GM21786 (cell line): ENCODE measurements around the gene TCF25.
"Not testable (repeated sequence)": the region's sequence is repeated elsewhere in the genome, so short reads cannot be mapped to it uniquely, and the experiment has no call there.

Source experiments
- ATAC-seq: cut with Tn5 transposase; IDR thresholded peaks from one replicate; pipeline ENCODE4 v1.9.1; 2021; ENCODE audit not compliant: unreplicated experiment

TCF25 gene

DNA sequence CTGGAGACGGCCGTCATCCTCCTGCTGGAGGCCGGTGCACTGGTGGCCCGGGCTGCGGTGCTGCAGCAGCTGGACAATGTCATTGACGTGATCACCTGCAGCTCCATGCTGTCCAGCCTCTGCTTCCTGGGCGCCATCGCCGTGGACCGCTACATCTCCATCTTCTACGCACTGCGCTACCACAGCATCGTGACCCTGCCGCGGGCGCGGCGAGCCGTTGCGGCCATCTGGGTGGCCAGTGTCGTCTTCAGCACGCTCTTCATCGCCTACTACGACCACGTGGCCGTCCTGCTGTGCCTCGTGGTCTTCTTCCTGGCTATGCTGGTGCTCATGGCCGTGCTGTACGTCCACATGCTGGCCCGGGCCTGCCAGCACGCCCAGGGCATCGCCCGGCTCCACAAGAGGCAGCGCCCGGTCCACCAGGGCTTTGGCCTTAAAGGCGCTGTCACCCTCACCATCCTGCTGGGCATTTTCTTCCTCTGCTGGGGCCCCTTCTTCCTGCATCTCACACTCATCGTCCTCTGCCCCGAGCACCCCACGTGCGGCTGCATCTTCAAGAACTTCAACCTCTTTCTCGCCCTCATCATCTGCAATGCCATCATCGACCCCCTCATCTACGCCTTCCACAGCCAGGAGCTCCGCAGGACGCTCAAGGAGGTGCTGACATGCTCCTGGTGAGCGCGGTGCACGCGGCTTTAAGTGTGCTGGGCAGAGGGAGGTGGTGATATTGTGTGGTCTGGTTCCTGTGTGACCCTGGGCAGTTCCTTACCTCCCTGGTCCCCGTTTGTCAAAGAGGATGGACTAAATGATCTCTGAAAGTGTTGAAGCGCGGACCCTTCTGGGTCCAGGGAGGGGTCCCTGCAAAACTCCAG, 46.4 kb downstream of the TCF25 start:
- ATAC-seq, result no peak

DNA sequence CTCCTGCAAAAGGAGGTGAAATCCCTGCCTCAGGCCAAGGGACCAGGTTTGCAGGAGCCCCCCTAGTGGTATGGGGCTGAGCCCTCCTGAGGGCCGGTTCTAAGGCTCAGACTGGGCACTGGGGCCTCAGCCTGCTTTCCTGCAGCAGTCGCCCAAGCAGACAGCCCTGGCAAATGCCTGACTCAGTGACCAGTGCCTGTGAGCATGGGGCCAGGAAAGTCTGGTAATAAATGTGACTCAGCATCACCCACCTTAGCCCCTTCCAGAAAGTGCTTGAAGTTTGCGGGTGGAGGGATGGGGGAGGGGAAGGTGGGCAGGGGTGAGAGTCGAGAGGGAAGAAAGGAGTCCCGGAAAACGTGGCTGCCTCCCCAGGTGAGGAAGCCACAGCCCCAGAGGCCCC, 47.3 kb downstream of the TCF25 start:
- ATAC-seq, result no peak

DNA sequence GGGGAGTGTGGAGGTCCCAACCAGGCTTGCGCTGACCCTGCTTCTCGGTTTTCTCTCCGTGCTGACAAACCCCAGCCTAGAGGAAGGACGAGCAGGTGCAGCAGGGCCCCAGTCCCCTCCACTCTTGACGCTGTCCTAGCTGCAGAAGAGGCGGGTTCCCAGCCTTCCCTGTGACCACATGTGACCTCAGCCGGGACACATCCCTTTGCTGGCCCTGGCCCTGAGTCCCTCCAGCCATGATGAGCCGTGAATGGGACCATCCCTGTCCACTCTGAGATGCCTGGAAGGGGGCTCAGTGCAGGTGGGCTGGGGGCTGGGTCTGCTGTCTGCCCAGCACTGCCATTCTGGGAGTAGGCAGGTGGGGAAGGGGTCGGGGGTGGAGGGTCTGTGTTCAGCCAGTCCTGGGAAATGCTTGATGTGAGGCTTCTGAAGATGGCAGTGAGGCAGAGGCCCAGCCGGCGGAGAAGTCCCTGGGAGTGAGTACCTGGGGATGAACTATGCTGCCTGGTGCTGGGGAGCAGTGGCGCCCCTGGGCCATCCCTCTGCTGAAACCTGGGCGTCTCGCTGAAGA, 47.8 kb downstream of the TCF25 start:
- no peak for ATAC-seq

DNA sequence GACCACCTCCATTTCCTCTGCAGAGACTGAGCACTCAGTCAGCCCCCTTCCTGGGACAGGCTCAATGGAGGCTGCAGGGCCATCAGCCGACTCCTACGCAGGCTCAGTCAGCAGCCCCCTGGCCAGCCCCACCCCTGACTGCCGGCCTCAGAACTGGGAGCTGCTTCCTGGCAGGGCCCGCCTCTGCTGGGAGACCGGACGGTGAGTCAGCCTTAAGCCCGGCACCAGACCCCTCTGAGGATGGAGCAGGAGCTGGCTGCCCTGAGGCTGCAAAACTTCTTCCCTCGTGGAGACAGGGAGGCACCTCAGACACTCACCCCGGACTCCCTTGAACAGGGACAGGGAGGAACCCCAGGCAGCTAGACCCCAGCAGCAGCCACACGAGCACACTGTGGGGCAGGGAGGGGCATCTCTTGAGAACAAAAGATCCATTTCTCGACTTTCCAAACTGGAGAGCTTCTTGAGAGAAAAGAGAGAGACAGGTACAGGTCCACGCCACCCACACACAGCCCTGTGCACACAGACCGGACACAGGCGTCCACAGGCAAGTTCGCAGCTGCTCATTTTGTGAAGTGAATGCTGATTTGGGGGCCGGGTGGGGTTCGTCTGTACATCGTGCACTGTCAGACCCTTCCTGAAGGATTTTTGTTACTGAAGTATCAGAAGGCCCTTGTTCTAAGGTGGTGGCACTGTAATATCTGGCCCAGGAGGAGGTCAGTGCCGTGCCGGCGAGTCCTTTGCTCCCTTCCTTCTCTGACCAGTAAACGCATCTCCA, 48.5 kb downstream of the TCF25 start:
- ATAC-seq, result no peak

DNA sequence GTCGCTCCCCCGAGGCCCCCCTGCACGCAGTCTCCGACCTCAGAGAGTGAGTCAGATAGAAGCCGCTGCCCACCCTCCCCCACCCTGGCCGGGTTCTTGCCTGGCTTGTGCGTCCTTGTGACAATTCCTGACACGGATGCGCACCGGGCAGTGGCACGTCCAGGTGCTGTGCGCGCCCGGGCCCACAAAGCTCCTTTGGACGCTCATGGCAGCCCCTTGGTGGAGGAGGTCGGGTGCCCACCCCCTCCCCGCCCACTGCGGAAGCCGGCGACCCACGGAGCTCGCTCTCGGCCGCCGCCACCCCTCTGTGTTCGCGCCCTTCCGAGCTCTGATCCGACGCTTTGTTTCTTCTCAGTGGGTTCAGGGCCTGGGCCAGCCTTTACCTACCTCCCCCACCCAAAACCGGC, 49.1 kb downstream of the TCF25 start:
- ATAC-seq, result no peak

DNA sequence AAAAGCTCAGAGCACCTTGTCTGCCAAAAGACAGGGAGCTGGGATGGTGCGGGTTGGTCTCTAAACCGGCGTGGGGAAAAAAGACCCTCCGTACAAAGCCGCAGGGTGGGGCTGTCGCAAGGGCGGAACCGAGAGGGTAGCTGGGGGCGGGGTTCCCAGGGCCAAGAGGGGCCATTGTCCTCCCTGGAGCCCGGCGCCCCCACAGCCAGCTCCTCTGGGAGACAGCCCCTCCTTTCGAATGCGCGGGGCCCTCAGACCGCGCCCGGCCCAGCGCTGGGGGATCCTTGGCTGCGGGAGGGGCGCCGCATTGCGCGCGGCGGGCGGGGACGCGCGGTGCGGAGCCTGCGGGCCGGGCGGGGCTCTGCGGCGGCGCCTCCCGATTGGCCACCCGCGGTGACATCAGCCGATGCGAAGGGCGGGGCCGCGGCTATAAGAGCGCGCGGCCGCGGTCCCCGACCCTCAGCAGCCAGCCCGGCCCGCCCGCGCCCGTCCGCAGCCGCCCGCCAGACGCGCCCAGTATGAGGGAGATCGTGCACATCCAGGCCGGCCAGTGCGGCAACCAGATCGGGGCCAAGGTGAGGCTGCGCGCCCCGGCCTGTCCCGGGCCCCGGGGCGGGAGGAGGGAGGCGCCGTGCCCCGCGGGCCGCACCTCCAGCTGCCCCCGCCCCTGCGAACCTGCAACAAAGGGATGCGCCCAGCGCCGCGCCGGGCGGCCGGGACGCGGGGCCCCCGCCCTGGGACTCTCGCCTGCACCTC, 49.7 kb downstream of the TCF25 start, which contains the start of gene TUBB3:
Gene TUBB3 (plus strand): TSS at position 459 of the 756 bp plus-strand sequence. CDS start 60 bp downstream, at position 519.
- ATAC-seq, result no peak

DNA sequence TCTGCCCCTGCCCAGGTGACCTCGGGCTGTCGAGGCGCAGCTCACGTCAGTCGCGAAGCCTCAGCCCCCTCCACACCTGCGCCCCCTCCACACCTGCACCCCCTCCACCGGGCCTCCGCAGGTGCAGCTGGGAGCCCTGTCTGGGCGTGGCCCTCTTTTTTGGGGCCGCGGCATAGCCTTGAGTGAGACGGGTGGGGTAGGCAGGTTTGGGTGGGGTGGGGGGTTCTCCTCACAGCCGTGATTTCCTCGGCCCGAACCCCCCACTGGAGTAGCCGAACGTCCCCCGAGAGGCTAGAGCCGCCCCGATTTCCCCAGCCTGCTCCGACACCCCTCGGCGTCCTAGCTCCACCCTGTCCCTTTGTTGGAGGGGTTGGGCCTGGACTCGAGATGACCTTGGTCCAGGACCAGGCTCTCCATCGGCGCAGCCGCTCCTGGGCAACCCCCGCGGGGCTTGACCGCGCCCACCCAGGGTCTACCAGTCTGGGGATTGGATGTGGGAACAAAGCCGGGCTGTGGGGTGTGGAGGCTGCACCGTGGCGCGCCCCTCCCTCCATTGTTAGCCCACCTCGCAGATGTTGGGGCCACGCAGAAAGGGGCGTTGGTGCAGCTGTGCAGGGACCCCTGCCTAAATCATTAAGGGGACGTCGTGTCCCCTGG, 50.4 kb downstream of the TCF25 start:
- no peak for ATAC-seq

DNA sequence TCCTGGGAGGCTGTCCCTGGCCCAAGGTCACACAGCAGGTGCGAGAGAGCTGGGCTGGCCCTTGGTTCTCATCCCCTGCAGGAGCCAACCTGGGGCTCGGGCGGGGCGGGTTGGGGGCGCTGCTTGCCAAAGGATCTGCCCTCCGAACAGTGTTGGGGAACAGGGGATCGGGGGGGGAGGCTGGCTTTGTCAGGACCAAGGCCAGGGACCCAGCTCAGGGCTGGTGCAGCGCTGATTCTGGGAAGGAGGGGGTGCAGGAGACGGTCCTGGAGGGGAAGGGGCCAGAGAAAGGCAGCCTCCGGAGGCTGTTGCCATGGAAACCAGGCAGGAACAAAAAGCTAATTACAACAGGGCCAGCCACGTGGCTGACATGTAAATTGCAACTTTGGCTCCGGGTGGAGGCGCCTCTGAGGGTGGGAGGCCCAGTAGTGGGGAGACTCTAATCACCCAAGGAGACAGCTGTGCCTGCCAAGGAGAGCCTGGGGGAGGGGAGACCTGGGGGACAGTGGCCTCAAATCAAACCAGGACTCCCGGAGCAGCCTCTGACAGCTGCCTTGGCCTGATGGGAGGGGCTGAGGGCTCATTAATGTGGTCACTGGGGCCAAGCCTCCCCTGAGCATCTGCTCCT, 51.0 kb downstream of the TCF25 start:
- ATAC-seq, result no peak

DNA sequence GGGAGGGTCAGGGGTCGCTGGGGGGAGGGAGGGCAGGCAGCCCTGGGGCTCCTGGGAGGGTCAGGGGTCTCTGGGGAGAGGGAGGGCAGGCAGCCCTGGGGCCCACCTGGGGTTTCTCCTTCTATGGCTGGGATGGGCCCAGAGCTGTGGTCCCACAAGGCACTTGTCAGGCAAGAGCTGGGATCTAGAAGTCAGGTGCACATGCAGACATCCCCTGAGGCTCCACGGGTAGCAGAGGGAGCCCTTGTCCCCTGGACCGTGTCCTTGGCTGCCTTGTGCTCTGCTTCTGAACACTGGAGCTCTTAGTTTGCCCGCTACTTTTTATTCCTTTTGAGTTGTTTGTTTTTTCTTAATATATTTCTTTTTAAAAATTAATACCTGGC, 51.5 kb downstream of the TCF25 start:
- ATAC-seq, result no peak

DNA sequence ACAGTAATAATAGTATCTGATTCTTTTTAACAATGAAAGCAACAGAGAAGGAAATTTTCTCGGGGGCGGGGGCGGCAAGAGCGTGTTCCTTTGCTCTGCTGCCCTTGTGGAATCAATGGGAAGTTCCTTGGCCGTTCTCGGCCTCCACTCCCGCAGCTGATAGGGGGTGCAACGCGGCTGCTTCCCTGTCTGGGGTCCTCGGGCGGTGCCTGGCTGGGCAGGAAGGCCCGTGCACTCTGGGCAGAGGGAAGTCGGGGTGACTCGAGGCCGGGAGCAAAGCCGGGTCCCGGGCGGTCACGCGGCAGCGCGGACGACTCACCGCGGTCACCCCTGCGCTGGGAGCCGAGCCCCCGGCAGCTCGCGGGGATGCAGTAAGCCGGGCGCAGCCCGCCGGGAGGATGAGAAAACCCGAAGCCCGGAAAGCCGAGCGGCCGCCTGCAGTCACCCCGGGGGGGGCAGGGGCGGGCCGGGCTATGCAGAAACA, 52.2 kb downstream of the TCF25 start:
- ATAC-seq, result no peak

DNA sequence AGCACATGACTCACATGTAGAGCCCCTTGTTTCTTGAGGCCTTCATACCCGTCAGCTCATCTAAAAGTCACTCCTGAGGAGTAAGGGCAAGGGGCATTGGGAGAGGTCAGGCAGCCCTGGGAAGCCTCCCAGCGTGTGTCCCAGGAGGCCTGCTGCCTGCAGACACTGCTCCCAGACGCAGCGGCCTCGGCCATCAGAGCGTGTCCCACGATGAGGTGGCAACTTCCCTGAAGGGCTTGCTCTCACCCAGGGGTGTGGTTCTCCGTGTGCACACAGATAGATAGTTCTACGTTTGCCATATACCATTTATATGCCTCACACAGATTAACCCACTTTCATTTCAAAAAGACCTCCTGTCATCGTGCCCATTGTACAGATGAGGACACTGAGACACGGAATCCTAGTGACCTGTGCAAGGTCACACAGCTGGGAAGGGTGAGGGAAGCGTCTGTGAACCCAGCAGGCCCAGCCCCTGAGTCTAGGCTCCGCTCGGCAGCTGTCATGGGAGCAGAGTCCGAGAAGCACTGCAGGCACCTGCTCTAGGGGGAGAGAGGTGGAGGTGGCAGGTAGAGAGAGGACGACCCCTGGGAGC, 58.0 kb downstream of the TCF25 start:
- no peak for ATAC-seq

DNA sequence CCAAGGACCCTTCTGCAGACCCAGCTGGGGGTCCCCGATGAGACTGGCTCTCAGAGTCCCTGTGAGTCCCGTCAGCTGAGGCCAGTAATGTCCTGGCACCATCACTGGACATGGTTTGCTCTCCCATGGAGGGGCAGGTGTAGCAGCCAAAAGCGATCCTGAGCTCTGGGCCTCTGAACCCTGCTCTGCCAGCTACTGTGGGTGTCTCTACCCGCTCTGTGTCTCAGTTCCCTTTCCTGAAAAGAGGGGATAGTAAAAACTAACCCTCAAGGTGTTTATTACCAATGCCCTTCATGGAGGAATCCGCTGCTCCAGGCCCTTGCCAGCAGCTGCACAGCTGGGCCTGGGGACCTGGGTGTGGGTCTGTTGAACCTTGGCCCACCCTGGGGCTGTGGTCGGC, 58.6 kb downstream of the TCF25 start:
- no peak for ATAC-seq

DNA sequence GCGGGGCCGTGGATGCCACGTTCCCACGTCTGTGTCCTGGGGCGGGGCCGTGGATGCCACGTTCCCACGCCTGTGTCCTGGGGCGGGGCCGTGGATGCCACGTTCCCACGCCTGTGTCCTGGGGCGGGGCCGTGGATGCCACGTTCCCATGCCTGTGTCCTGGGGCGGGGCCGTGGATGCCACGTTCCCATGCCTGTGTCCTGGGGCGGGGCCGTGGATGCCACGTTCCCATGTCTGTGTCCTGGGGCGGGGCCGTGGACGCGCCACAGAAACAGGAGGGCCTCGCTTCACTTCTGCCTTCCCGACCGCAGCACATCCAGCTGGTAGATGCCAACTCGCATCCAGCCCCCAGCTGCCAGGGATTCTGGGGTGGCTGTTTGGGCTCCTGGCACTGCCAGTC, 60.6 kb downstream of the TCF25 start:
- not testable (repeated sequence) for ATAC-seq

DNA sequence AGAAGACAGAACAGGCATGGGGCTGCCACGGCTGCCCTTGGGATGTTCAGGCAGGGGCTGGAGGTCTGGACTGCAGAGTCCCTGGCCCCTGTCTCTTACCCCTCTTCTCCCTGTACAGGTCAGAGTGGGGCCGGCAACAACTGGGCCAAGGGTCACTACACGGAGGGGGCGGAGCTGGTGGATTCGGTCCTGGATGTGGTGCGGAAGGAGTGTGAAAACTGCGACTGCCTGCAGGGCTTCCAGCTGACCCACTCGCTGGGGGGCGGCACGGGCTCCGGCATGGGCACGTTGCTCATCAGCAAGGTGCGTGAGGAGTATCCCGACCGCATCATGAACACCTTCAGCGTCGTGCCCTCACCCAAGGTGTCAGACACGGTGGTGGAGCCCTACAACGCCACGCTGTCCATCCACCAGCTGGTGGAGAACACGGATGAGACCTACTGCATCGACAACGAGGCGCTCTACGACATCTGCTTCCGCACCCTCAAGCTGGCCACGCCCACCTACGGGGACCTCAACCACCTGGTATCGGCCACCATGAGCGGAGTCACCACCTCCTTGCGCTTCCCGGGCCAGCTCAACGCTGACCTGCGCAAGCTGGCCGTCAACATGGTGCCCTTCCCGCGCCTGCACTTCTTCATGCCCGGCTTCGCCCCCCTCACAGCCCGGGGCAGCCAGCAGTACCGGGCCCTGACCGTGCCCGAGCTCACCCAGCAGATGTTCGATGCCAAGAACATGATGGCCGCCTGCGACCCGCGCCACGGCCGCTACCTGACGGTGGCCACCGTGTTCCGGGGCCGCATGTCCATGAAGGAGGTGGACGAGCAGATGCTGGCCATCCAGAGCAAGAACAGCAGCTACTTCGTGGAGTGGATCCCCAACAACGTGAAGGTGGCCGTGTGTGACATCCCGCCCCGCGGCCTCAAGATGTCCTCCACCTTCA, 61.5 kb downstream of the TCF25 start:
- no peak for ATAC-seq

DNA sequence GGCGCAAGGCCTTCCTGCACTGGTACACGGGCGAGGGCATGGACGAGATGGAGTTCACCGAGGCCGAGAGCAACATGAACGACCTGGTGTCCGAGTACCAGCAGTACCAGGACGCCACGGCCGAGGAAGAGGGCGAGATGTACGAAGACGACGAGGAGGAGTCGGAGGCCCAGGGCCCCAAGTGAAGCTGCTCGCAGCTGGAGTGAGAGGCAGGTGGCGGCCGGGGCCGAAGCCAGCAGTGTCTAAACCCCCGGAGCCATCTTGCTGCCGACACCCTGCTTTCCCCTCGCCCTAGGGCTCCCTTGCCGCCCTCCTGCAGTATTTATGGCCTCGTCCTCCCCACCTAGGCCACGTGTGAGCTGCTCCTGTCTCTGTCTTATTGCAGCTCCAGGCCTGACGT, 62.2 kb downstream of the TCF25 start:
- not testable (repeated sequence) for ATAC-seq

DNA sequence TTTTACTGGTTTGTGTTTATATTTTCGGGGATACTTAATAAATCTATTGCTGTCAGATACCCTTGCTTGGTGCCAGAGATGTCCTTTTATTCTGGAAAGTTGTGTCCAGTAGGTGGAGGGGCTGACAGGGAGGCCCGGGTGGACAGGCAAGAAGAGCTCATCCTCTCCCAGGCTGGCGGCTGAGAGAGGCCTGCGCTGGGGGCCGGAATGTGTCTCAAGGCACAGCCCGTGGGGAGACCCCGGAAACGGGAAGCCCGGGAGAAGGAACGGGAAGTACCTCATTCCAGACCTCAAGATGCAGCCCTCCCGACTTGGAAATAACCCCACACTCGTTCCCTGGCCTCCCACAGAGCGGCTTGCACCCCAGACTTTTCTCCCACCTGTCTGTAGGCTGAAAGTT, 62.6 kb downstream of the TCF25 start:
- ATAC-seq, result no peak

DNA sequence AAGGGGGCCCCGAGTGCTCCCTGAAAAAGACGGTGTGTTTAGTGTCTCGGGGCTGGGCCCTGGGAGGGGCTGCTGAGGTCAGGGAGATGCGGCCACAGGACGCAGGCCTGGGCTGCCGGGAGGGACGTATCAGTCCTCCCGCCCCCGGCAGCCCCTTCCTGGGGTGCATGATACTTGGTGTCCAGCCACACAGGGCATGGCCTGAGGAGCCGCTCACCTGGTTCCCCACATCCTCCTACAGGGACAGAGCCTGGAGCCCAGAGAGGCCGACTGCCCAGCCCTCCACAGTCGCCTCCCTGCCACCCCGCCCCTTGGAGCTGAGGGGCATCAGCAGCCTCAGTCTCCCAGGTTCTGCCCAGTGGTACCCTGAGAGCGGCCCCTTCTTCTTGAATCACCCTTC, 63.1 kb downstream of the TCF25 start:
- no peak for ATAC-seq

DNA sequence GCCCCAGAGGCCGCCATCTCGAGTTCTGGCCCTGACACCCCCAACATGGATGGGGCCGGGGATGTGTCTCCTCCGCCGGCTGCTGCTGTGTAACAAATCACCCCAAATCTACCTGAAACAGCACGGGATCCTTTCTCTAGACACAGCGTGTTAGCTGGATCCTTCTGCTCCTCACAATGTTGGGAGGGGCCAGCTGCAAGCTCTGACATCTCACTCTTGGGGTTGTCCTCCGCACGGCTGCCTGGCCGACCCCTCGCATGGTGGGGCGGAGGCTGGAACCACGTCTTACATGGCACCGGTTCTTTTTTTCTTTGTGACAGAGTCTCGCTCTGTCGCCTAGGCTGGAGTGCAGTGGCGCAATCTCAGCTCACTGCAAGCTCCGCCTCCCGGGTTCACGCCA, 63.6 kb downstream of the TCF25 start:
- no peak for ATAC-seq
